Adrenal gland (tissue), 12 donors: ENCODE measurements around the gene LTA4H. TPM values are rescaled to one million over a fixed set of nuclear protein-coding genes. Genes with fewer than 3 reads are reported as not detected.

Experiments used
- DNase-seq, 7 donors: peaks; one replicate each; pipeline ENCODE4 v3.0.0-alpha.2; 2019 to 2020
- H3K27ac ChIP-seq, 5 donors: fragments of 200-600 bp; sonication (generic) in 4 of 5; 1 replicate in 3 of 5; 2 replicates in 2 of 5; pipeline versions ENCODE4 v1.5.1 to v1.8.0; 2016 to 2020; ENCODE audit warnings: mild to moderate bottlenecking in 1 of 5
- H3K27me3 ChIP-seq: fragments of 200-600 bp; 2 replicates; pipeline ENCODE4 v1.8.0; 2021
- H3K36me3 ChIP-seq, 2 donors: fragments of 200-600 bp; replicated peaks in 1 of 2; 1 replicate in 1 of 2; 2 replicates in 1 of 2; pipeline versions ENCODE4 v1.5.1 to v1.8.0; 2018 to 2022
- H3K4me1 ChIP-seq, 2 donors: fragments of 200-600 bp; replicated peaks in 1 of 2; 1 replicate in 1 of 2; 2 replicates in 1 of 2; pipeline versions ENCODE4 v1.5.1 to v1.8.0; 2018 to 2021
- H3K4me3 ChIP-seq, 4 donors: fragments of 200-600 bp; sonication (generic) in 3 of 4; one replicate each; pipeline ENCODE4 v1.5.1; 2016 to 2018
- H3K9me3 ChIP-seq, 3 donors: fragments of 200-600 bp; sonication (generic) in 1 of 3; replicated peaks in 1 of 3; 1 replicate in 2 of 3; 2 replicates in 1 of 3; pipeline versions ENCODE4 v1.5.1 to v1.8.0; 2016 to 2021
- CTCF ChIP-seq, 6 experiments: fragments of 450-650 bp in 4 of 6; fragments of 200-600 bp in 2 of 6; sonication (generic) in 1 of 6; IDR thresholded peaks; 1 replicate in 5 of 6; 2 replicates in 1 of 6; pipeline versions ENCODE4 v1.5.1 to v1.8.0; 2016 to 2021; ENCODE audit warnings: antibody characterized with exemption in 6 of 6, mild to moderate bottlenecking in 2 of 6, moderate library complexity in 1 of 6
- POLR2A ChIP-seq, 2 donors: fragments of 450-650 bp; IDR thresholded peaks; one replicate each; pipeline ENCODE4 v1.6.1; 2017; ENCODE audit warnings: antibody characterized with exemption in 2 of 2, mild to moderate bottlenecking in 2 of 2, moderate library complexity in 1 of 2
- intact Hi-C, 2 donors: fragments of 100-400 bp; cut with DNase I; formaldehyde crosslinking; loops; one replicate each; pipeline versions ENCODE4 v1.14.1 to v1.15.0; 2022 to 2023
- polyA plus RNA-seq, 3 donors: library from polyadenylated mRNA; stranded (reverse); fragments of 200-250 nt in 2 of 3; fragments of 350-450 nt in 1 of 3; fragmentation: Illumina TruSeq in 1 of 3; extraction: RNeasy Lipid Tissue Mini Kit (QIAGEN cat#74804) in 1 of 3; gene quantifications; one replicate each; pipeline ENCODE4 v1.2.3, GENCODE V29; 2013 to 2014
- total RNA-seq, 9 donors: library from RNA; depleted of rRNA in 4 of 9; stranded (reverse); fragments of >200 nt in 4 of 9; fragments of 120-200 nt in 1 of 9; fragmentation: NEBNext Ultra II Directional in 1 of 9; extraction: Animal tissue kit (Norgen Biotek cat#: 25700) in 1 of 9; gene quantifications; one replicate each; pipeline versions ENCODE4 v1.1.0 to v1.2.4, GENCODE V29; 2013 to 2023
- donor health status: healthy with polysubstance abuse.
- donor health status: Bipolar disorder and iron deficiency.
- donor health status: DM: yes; HTN: yes; CAD: no.
- donor health status: DM: no; HTN: no; CAD: no.
- donor health status: DM: no; HTN: no; CAD: no.
- donor health status: DM: yes; HTN: yes; CAD: no.

LTA4H gene
- total and polyA plus RNA-seq, 12 donors: 61.8 to 164 (median 97.8) TPM

DNA sequence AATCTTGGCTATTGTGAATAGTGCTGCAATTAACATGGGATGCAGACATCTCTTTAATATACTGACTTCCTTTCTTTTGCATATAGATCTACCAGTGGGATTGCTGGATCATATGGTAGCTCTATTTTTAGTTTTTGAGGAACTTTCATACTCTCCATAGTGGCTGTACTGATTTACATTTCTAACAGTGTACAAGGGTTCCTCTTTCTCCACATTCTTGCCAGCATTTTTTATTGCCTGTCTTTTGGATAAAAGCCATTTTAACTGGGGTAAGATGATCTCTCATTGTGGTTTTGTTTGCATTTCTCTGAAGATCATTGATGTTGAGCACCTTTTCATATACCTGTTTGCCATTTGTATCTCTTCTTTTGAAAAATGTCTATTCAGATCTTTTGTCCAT lies 83.9 kb downstream of the LTA4H start:
- H3K36me3 ChIP-seq: no peaks in the 10 kb centered on the region
- intact Hi-C loops: no loop called here
- DNase-seq: no peak
- no peaks in the 10 kb centered on the region for H3K9me3 ChIP-seq
- no peaks in the 10 kb centered on the region for H3K27me3 ChIP-seq
- H3K4me3 ChIP-seq: no peak overlapping the region
- no peak overlapping the region for H3K27ac ChIP-seq
- H3K4me1 ChIP-seq: no peaks in the 10 kb centered on the region
- no peak for TF ChIP-seq CTCF (IDR thresholded peaks at IDR 0.05)
- TF ChIP-seq POLR2A (IDR thresholded peaks at IDR 0.05): no peak

Other genes starting within 250 kb of the LTA4H start
- gene NTN4, start 244.8 kb downstream of the LTA4H start, total RNA-seq: 10 to 100 TPM; 10.4 to 62.5 (median 43.8) TPM
- gene NTN4, start 244.8 kb downstream of the LTA4H start, polyA plus RNA-seq: 10 to 100 TPM; 10.1 to 17.2 (median 15.6) TPM
- 10 to 100 TPM in 5 of 9 donors, 1 to 10 TPM in 4; 3.4 to 25.8 (median 13.3) TPM for gene SNRPF, start 176.6 kb downstream of the LTA4H start, total RNA-seq
- gene SNRPF, start 176.6 kb downstream of the LTA4H start, polyA plus RNA-seq: 10 to 100 TPM; 44.5 to 64.3 (median 59.3) TPM
- 1 to 10 TPM in 1 of 9 donors, under 1 TPM in 6, not detected in 2; 0.12 to 3.3 (median 0.80) TPM for gene CCDC38, start 93.0 kb downstream of the LTA4H start, total RNA-seq
- under 1 TPM; 0.44 to 0.92 (median 0.72) TPM for gene CCDC38, start 93.0 kb downstream of the LTA4H start, polyA plus RNA-seq
- gene AMDHD1, start 92.3 kb downstream of the LTA4H start, total RNA-seq: 100 to 1,000 TPM in 1 of 9 donors, 10 to 100 TPM in 6, 1 to 10 TPM in 2; 4.6 to 120 (median 16.1) TPM
- gene AMDHD1, start 92.3 kb downstream of the LTA4H start, polyA plus RNA-seq: 10 to 100 TPM; 10.5 to 87.4 (median 14.4) TPM
- gene HAL, start 39.2 kb downstream of the LTA4H start, total RNA-seq: under 1 TPM in 5 of 9 donors, not detected in 4; 0.14 to 0.40 (median 0.26) TPM
- under 1 TPM; 0.13 to 0.24 (median 0.16) TPM for gene HAL, start 39.2 kb downstream of the LTA4H start, polyA plus RNA-seq
- gene ELK3, start 158.8 kb upstream of the LTA4H start, total RNA-seq: 10 to 100 TPM in 8 of 9 donors, 1 to 10 TPM in 1; 6.8 to 33.6 (median 22.7) TPM
- gene ELK3, start 158.8 kb upstream of the LTA4H start, polyA plus RNA-seq: 10 to 100 TPM in 1 of 3 donors, 1 to 10 TPM in 2; 6.6 to 16.0 (median 8.6) TPM